SK-N-SH (cell line): ENCODE measurements around the gene CEP85. TPM values are rescaled to one million over a fixed set of nuclear protein-coding genes. Genes with fewer than 3 reads are reported as not detected.

Experiments used
- CTCF ChIA-PET: fragments of 300-600, 350-600 bp; formaldehyde crosslinking; extraction: SDS; loops from one replicate; lab custom pipeline; 2021; lab: Yijun Ruan, JAX
- POLR2A ChIA-PET: fragments of 350-600 bp; sonication (Branson Sonifier 250); formaldehyde crosslinking; extraction: SDS; loops from one replicate; lab custom pipeline; 2020; ENCODE audit warnings: antibody characterized with exemption, inconsistent platforms; lab: Yijun Ruan, JAX
- DNase-seq: peaks from one replicate; pipeline ENCODE4 v3.0.0; 2012
- H2AFZ ChIP-seq: fragments of 200-600 bp; sonication (generic); 2 replicates; pipeline ENCODE4 v1.8.1; 2016; ENCODE audit warnings: antibody characterized with exemption, mild to moderate bottlenecking, low read depth
- H3F3A ChIP-seq: fragments of 200-600 bp; sonication (generic); replicated peaks from 2 replicates; pipeline ENCODE3; 2016; ENCODE audit warnings: antibody characterized with exemption, mild to moderate bottlenecking; ENCODE audit not compliant: insufficient read depth
- H3K27ac ChIP-seq, 2 experiments: fragments of 200-500 bp in 1 of 2; fragments of 200-600 bp in 1 of 2; sonication (Bioruptor generic) in 1 of 2; sonication (generic), shearing (Covaris generic) in 1 of 2; 2 replicates each; pipeline versions ENCODE4 v1.5.1 to v1.6.1; 2014 to 2016; ENCODE audit warnings: low read depth in 2 of 2, inconsistent platforms in 1 of 2, low read length in 1 of 2, mild to moderate bottlenecking in 1 of 2, mixed read lengths in 1 of 2
- H3K27me3 ChIP-seq: fragments of 200-600 bp; sonication (generic), shearing (Covaris generic); 2 replicates; pipeline ENCODE4 v1.6.1; 2016; ENCODE audit warnings: mixed run types; ENCODE audit not compliant: insufficient read depth
- H3K36me3 ChIP-seq, 2 experiments: fragments of 200-500 bp in 1 of 2; fragments of 200-600 bp in 1 of 2; sonication (Bioruptor generic) in 1 of 2; sonication (generic) in 1 of 2; replicated peaks in 1 of 2; 2 replicates each; pipeline versions ENCODE3 to v1.5.1; 2014 to 2016; ENCODE audit warnings: low read length in 1 of 2, mild to moderate bottlenecking in 1 of 2; ENCODE audit not compliant: insufficient read depth in 2 of 2, control insufficient read depth in 1 of 2
- H3K4me1 ChIP-seq, 2 experiments: fragments of 200-500 bp in 1 of 2; fragments of 200-600 bp in 1 of 2; sonication (Bioruptor generic) in 1 of 2; sonication (generic), shearing (Covaris generic) in 1 of 2; 2 replicates each; pipeline versions ENCODE4 v1.5.1 to v1.6.1; 2014 to 2016; ENCODE audit warnings: low read depth in 1 of 2, low read length in 1 of 2, mixed run types in 1 of 2; ENCODE audit not compliant: insufficient read depth in 2 of 2, control insufficient read depth in 1 of 2
- H3K4me2 ChIP-seq: fragments of 200-600 bp; sonication (generic), shearing (Covaris generic); 2 replicates; pipeline ENCODE4 v1.6.1; 2017; ENCODE audit warnings: mixed run types
- H3K4me3 ChIP-seq, 2 experiments: fragments of 200-500 bp in 1 of 2; fragments of 200-600 bp in 1 of 2; sonication (Bioruptor generic) in 1 of 2; sonication (generic), shearing (Covaris generic) in 1 of 2; 2 replicates each; pipeline versions ENCODE4 v1.5.1 to v1.8.1; 2014 to 2016; ENCODE audit warnings: low read depth in 2 of 2, inconsistent platforms in 1 of 2, low read length in 1 of 2, mild to moderate bottlenecking in 1 of 2, mixed read lengths in 1 of 2, moderate library complexity in 1 of 2
- H3K79me2 ChIP-seq: fragments of 200-600 bp; sonication (generic); 2 replicates; pipeline ENCODE4 v1.8.1; 2017; ENCODE audit warnings: mild to moderate bottlenecking; ENCODE audit not compliant: insufficient read depth
- H3K9ac ChIP-seq: fragments of 200-600 bp; sonication (generic); 2 replicates; pipeline ENCODE4 v1.6.1; 2017; ENCODE audit warnings: mixed run types
- H3K9me2 ChIP-seq: fragments of 200-600 bp; sonication (generic); 2 replicates; pipeline ENCODE4 v1.6.1; 2017; ENCODE audit warnings: mixed run types
- H3K9me3 ChIP-seq: fragments of 200-600 bp; sonication (generic); 2 replicates; pipeline ENCODE4 v1.6.1; 2017; ENCODE audit warnings: mixed run types, mild to moderate bottlenecking, moderate library complexity
- H4K20me1 ChIP-seq: fragments of 200-600 bp; sonication (generic); 2 replicates; pipeline ENCODE4 v1.6.1; 2017; ENCODE audit warnings: mild to moderate bottlenecking, mixed run types; ENCODE audit not compliant: insufficient read depth
- CHD2 ChIP-seq: fragments of 150-350 bp; IDR thresholded peaks from 2 replicates; pipeline ENCODE4 v1.6.1; 2018; ENCODE audit warnings: low read length; ENCODE audit not compliant: partially characterized antibody
- CTCF ChIP-seq: fragments of 200-600 bp; sonication (generic); IDR thresholded peaks from 2 replicates; pipeline ENCODE4 v1.6.1; 2017; ENCODE audit warnings: antibody characterized with exemption, mild to moderate bottlenecking, moderate library complexity
- IRF3 ChIP-seq: fragments of 150-350 bp; IDR thresholded peaks from 2 replicates; pipeline ENCODE4 v1.6.1; 2016; ENCODE audit warnings: mild to moderate bottlenecking, low read depth, low read length
- MXI1 ChIP-seq: IDR thresholded peaks from 2 replicates; pipeline ENCODE4 v1.6.1; 2012; ENCODE audit warnings: mild to moderate bottlenecking, low read depth, low read length, improper control_type of control experiment
- POLR2AphosphoS5 ChIP-seq: IDR thresholded peaks from 2 replicates; pipeline ENCODE4 v1.6.1; 2012; ENCODE audit warnings: low read depth, low read length
- RXRA ChIP-seq: IDR thresholded peaks from 2 replicates; pipeline ENCODE4 v1.4.0; 2012; ENCODE audit warnings: low read depth, mild to moderate bottlenecking, borderline replicate concordance
- SMC3 ChIP-seq: IDR thresholded peaks from 2 replicates; pipeline ENCODE4 v1.6.1; 2012; ENCODE audit warnings: low read depth, low read length, improper control_type of control experiment
- TEAD4 ChIP-seq: IDR thresholded peaks from 2 replicates; pipeline ENCODE4 v1.4.0; 2012; ENCODE audit warnings: mild to moderate bottlenecking, borderline replicate concordance; ENCODE audit not compliant: insufficient read depth
- USF1 ChIP-seq: IDR thresholded peaks from 2 replicates; pipeline ENCODE4 v1.4.0; 2012; ENCODE audit warnings: low read depth, borderline replicate concordance
- USF2 ChIP-seq: fragments of 150-350 bp; IDR thresholded peaks from 2 replicates; pipeline ENCODE4 v1.6.1; 2017; ENCODE audit warnings: antibody characterized with exemption, low read length, low read depth, borderline replicate concordance
- ZBTB33 ChIP-seq: IDR thresholded peaks from 2 replicates; pipeline ENCODE4 v1.4.0; 2012; ENCODE audit warnings: low read depth, borderline replicate concordance
- WGBS: methylation state at CpG from one replicate; pipeline ENCODE4 v1.1.6; 2017; ENCODE audit warnings: low lambda C conversion rate; 5-methylcytosine and 5-hydroxymethylcytosine counted together
- polyA plus RNA-seq, 3 experiments: library from polyadenylated mRNA; depleted of rRNA; stranded (reverse); fragments of >200 nt; gene quantifications; 2 replicates each; pipeline ENCODE4 v1.2.3, GENCODE V29; 2012

CEP85 gene
- polyA plus RNA-seq, 1 of the 3 experiments (the other 2 are of a cell fraction): 12.1 TPM

GRCh38 chr1:26254404-26254803 lies 20.4 kb downstream of the CEP85 start (continued):
- TF ChIP-seq ZBTB33: no peak

- H3K27me3 ChIP-seq: no peaks in the 10 kb centered on the region
- TF ChIP-seq SMC3 (no peak), IRF3 (no peak), POLR2AphosphoS5 (no peak), USF2 (no peak), MXI1 (no peak), RXRA (no peak), USF1 (no peak), CHD2 (no peak), TEAD4 (no peak), CTCF (no peak)
- TF ChIP-seq, all 33 proteins: peak for 0
- no peaks in the 10 kb centered on the region for H4K20me1 ChIP-seq
- no peak overlapping the region for H3K9ac ChIP-seq
- H3K79me2 ChIP-seq: no peaks in the 10 kb centered on the region
- H3K36me3 ChIP-seq: peaks cover 6 to 30% of the 10 kb centered on the region in 2 experiments
- H3F3A ChIP-seq: no peaks in the 10 kb centered on the region
- no peak overlapping the region for H3K4me2 ChIP-seq
- ChIA-PET CTCF (interaction anchor here (1.3 to 3.8 kb wide), 4 partner anchors 17 to 112 kb away, joined by 3 to 17 read pairs (median 6); no protein-coding TSS in a partner anchor), POLR2A (interaction anchor here (0.7 kb wide), 1 partner anchor 1010 kb away, joined by 3 read pairs; the partner anchor contains the start of gene RSRP1)
- 100% methylated on average over 2 of the region's 2 CpGs for WGBS
- H3K9me2 ChIP-seq: no peaks in the 10 kb centered on the region
- H3K4me3 ChIP-seq: no peak overlapping the region
- H3K9me3 ChIP-seq: no peaks in the 10 kb centered on the region
- no peak for DNase-seq
- H2AFZ ChIP-seq: no peak overlapping the region
- H3K4me1 ChIP-seq: no peaks in the 10 kb centered on the region
- no peak overlapping the region for H3K27ac ChIP-seq
Observed at GRCh38 chr1:26257222-26257621, 23.2 kb downstream of the CEP85 start.
